WERI-Rb-1 (cell line): ENCODE data around the gene NLGN1.

Experiments
- DNase-seq: peaks from one replicate; pipeline ENCODE4 v3.0.0-alpha.2; 2020
- H3K27ac ChIP-seq: fragments of 250-450 bp; sonication (Bioruptor Pico); 2 replicates; pipeline ENCODE4 v1.5.1; 2020; ENCODE audit warnings: mild to moderate bottlenecking, moderate library complexity
- H3K27me3 ChIP-seq: fragments of 250-450 bp; sonication (Bioruptor Pico); 2 replicates; pipeline ENCODE4 v1.5.1; 2021; ENCODE audit warnings: mild to moderate bottlenecking, low read depth, moderate library complexity; ENCODE audit not compliant: insufficient read depth, severe bottlenecking
- H3K36me3 ChIP-seq: fragments of 250-450 bp; sonication (Bioruptor Pico); 2 replicates; pipeline ENCODE4 v1.5.1; 2020; ENCODE audit warnings: mild to moderate bottlenecking, moderate library complexity
- H3K4me3 ChIP-seq: 2 replicates; pipeline ENCODE4 v1.5.1; 2011; ENCODE audit warnings: low read depth, mild to moderate bottlenecking, control low read depth, low read length
- H3K9me3 ChIP-seq: fragments of 250-450 bp; sonication (Bioruptor Pico); 2 replicates; pipeline ENCODE4 v1.5.1; 2021; ENCODE audit warnings: mild to moderate bottlenecking, moderate library complexity; ENCODE audit not compliant: severe bottlenecking
- TF ChIP-seq, protein P1 (sequence below): IDR thresholded peaks from 2 replicates; pipeline ENCODE4 v1.5.1; 2011; ENCODE audit warnings: low read depth, mild to moderate bottlenecking, control low read depth, inconsistent platforms, low read length

Gene NLGN1

GRCh38 chr3:173905381-173905780, 507.8 kb downstream of the NLGN1 start:
- no peaks in the 10 kb centered on the region for H3K9me3 ChIP-seq
- H3K4me3 ChIP-seq: no peak overlapping the region
- TF ChIP-seq, protein P1, sequence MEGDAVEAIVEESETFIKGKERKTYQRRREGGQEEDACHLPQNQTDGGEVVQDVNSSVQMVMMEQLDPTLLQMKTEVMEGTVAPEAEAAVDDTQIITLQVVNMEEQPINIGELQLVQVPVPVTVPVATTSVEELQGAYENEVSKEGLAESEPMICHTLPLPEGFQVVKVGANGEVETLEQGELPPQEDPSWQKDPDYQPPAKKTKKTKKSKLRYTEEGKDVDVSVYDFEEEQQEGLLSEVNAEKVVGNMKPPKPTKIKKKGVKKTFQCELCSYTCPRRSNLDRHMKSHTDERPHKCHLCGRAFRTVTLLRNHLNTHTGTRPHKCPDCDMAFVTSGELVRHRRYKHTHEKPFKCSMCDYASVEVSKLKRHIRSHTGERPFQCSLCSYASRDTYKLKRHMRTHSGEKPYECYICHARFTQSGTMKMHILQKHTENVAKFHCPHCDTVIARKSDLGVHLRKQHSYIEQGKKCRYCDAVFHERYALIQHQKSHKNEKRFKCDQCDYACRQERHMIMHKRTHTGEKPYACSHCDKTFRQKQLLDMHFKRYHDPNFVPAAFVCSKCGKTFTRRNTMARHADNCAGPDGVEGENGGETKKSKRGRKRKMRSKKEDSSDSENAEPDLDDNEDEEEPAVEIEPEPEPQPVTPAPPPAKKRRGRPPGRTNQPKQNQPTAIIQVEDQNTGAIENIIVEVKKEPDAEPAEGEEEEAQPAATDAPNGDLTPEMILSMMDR: no peak
- H3K27ac ChIP-seq: no peak overlapping the region
- no peak for DNase-seq
- no peaks in the 10 kb centered on the region for H3K36me3 ChIP-seq
- H3K27me3 ChIP-seq: no peaks in the 10 kb centered on the region

- Histone ChIP-seq H3K27me3 (no peaks in the 10 kb centered on the region), H3K4me3 (no peak overlapping the region), H3K36me3 (no peaks in the 10 kb centered on the region), H3K9me3 (no peaks in the 10 kb centered on the region), H3K27ac (no peak overlapping the region)
- TF ChIP-seq, protein P1: no peak
- no peak for DNase-seq
Observed at GRCh38 chr3:173911446-173911845, 513.9 kb downstream of the NLGN1 start.

GRCh38 chr3:173912126-173912525, 514.6 kb downstream of the NLGN1 start:
- no peak overlapping the region for H3K4me3 ChIP-seq
- H3K27me3 ChIP-seq: no peaks in the 10 kb centered on the region
- DNase-seq: no peak
- H3K9me3 ChIP-seq: no peaks in the 10 kb centered on the region
- no peaks in the 10 kb centered on the region for H3K36me3 ChIP-seq
- no peak overlapping the region for H3K27ac ChIP-seq
- TF ChIP-seq, protein P1: no peak

DNA sequence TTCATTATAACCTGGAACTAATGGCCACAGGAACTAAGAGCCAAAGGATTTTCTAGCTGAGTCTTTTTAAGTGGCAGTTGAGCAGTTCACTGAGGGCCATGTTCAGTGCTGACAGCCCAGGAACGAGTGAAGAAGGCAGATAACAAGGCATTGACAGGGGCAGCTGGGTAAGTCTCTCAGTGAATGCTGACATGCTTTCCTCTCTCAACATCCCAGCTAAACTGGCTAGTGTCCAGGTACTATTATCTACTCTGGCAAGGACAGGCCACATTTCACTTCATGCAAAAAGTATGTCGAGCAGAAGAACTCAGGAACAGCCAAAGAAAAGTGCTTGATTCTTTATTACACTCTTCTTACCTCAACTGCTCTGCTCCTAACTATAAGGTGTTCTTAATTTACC, 515.9 kb downstream of the NLGN1 start:
- Histone ChIP-seq H3K27ac (no peak overlapping the region), H3K27me3 (no peaks in the 10 kb centered on the region), H3K4me3 (no peak overlapping the region), H3K36me3 (no peaks in the 10 kb centered on the region), H3K9me3 (no peaks in the 10 kb centered on the region)
- peak; percentile 18 for DNase-seq
- TF ChIP-seq, protein P1: no peak

GRCh38 chr3:173913974-173914421, 516.5 kb downstream of the NLGN1 start:
- TF ChIP-seq, protein P1: no peak
- DNase-seq: no peak
- no peak overlapping the region for H3K4me3 ChIP-seq

GRCh38 chr3:173916799-173917198, 519.3 kb downstream of the NLGN1 start:
- DNase-seq: no peak
- Histone ChIP-seq H3K36me3 (no peaks in the 10 kb centered on the region), H3K27me3 (no peaks in the 10 kb centered on the region), H3K4me3 (no peak overlapping the region), H3K27ac (no peak overlapping the region), H3K9me3 (no peaks in the 10 kb centered on the region)
- TF ChIP-seq, protein P1: no peak

More at GRCh38 chr3:173913974-173914421, 516.5 kb downstream of the NLGN1 start:
- Histone ChIP-seq H3K27ac (no peak overlapping the region), H3K27me3 (no peaks in the 10 kb centered on the region), H3K36me3 (no peaks in the 10 kb centered on the region), H3K9me3 (no peaks in the 10 kb centered on the region)
